ENCODE data around the gene IWS1. TPM values are rescaled to one million over a fixed set of nuclear protein-coding genes. Genes with fewer than 3 reads are reported as not detected.

The IWS1 gene
- total and polyA plus RNA-seq, 10 of the 15 experiments (the other 5 are each of a cell fraction or from before 2014, with no cell fraction given), result 21.9 to 68.9 (median 45.8) TPM

GRCh38 chr2:127451981-127452380, 74.3 kb downstream of the IWS1 start (continued):
- TF ChIP-seq ESRRA (IDR thresholded peaks at IDR 0.05; ENCODE audit: low read length), result no peak
- no peak for TF ChIP-seq MXI1 (IDR thresholded peaks at IDR 0.05; ENCODE audit: low read depth, low read length)
- TF ChIP-seq MYC (IDR thresholded peaks at IDR 0.05; ENCODE audit: insufficient read depth, insufficient read length, insufficient replicate concordance, low read length, severe bottlenecking), result no peak

- Histone ChIP-seq H3K4me3 (no peak overlapping the region), H3K9ac (ENCODE audit: control insufficient read depth, insufficient read depth, low read length) (no peak overlapping the region), H3K27me3 (replicated peaks in 1 of 2; ENCODE audit: control insufficient read depth in 2 of 2, insufficient read depth in 2 of 2, low read length in 1 of 2) (no peaks in the 10 kb centered on the region), H4K20me1 (ENCODE audit: control insufficient read depth, insufficient read depth) (no peaks in the 10 kb centered on the region), H3K27ac (ENCODE audit: control insufficient read depth, insufficient read depth) (no peak overlapping the region), H3K9me3 (replicated peaks; ENCODE audit: control insufficient read depth, insufficient read depth, low read length) (no peaks in the 10 kb centered on the region), H3K4me1 (ENCODE audit: control insufficient read depth, insufficient read depth, low read length) (no peaks in the 10 kb centered on the region), H3K79me2 (ENCODE audit: control insufficient read depth, insufficient read depth, low read length) (no peaks in the 10 kb centered on the region), H3K4me2 (ENCODE audit: control insufficient read depth, insufficient read depth) (no peak overlapping the region), H3K36me3 (ENCODE audit: control insufficient read depth in 2 of 2, insufficient read depth in 2 of 2, low read length in 1 of 2) (no peaks in the 10 kb centered on the region), H2AFZ (ENCODE audit: control insufficient read depth, low read depth, low read length) (no peak overlapping the region)
- ATAC-seq (no peak), DNase-seq (ENCODE audit: low read depth, low spot score) (no peak), FAIRE-seq (no peak)
- intact Hi-C loops (cut with micrococcal nuclease; ENCODE audit: unreplicated experiment), result loop anchor here (5.0 kb wide), 1 partner anchor 93 kb away; no protein-coding TSS in a partner anchor
- ChIA-PET POLR2A (no interaction called here), CTCF (interaction anchor here (1.3 kb wide), 1 partner anchor 13 kb away, joined by 4 read pairs; no protein-coding TSS in a partner anchor), SMC1A (ENCODE audit: uncharacterized antibody, unreplicated experiment) (interaction anchor here (0.7 to 0.9 kb wide), 2 partner anchors 26 to 253 kb away, joined by 3 to 4 read pairs; no protein-coding TSS in a partner anchor), RAD21 (ENCODE audit: unreplicated experiment) (no interaction called here)
- BruUV-seq (replicated peaks), result no TSS peak
- in situ Hi-C loops (cut with MboI), result no loop called here
- TF ChIP-seq TCF7 (IDR thresholded peaks at IDR 0.05; ENCODE audit: borderline replicate concordance), result no peak
- TF ChIP-seq RBBP5 (conservative IDR thresholded peaks at IDR 0.05), result no peak
- no peak for TF ChIP-seq PAX5 (IDR thresholded peaks at IDR 0.05; ENCODE audit: borderline replicate concordance, low read depth, low read length)
- no peak for TF ChIP-seq ESRRA (IDR thresholded peaks at IDR 0.05; ENCODE audit: low read length)
- no peak for TF ChIP-seq EED (IDR thresholded peaks at IDR 0.05; ENCODE audit: low read depth)
- no peak for TF ChIP-seq HCFC1 (IDR thresholded peaks at IDR 0.05; ENCODE audit: low read length)
- no peak for TF ChIP-seq MTA3 (IDR thresholded peaks at IDR 0.05; ENCODE audit: borderline replicate concordance, low read length)
- no peak for TF ChIP-seq NRF1 (conservative IDR thresholded peaks at IDR 0.05; ENCODE audit: low read depth, low read length)
- WGBS (ENCODE audit: insufficient coverage, insufficient replicate concordance, low lambda C conversion rate, missing lambda C conversion rate), result 86% methylated on average over 4 of the region's 4 CpGs
Observed at GRCh38 chr2:127449898-127450297, 76.4 kb downstream of the IWS1 start.

All from GM12878 (cell line).